ENCODE results near the gene MAGT1. TPM values are rescaled to one million over a fixed set of nuclear protein-coding genes. Genes with fewer than 3 reads are reported as not detected.
"Not testable (repeated sequence)": the region's sequence is repeated elsewhere in the genome, so short reads cannot be mapped to it uniquely, and the experiment has no call there.

MAGT1 gene
- total RNA-seq: 10 to 100 TPM; 65.0 to 66.9 TPM
- long read RNA-seq, full-length matches to known transcripts: 4 of 11 reads
- long read RNA-seq, partial matches to known transcripts: 1 of 11 reads
- long read RNA-seq, other reads (novel, unspliced or antisense): 6 of 11 reads

GRCh38 chrX:77894921-77895886 lies at the start of gene MAGT1:
Gene MAGT1 (minus strand): TSS chrX:77895435. CDS start chrX:77895410, 25 bp downstream.
- intact Hi-C loops (cut with DNase I): no loop called here
- peak; percentile 96 to 98 for ATAC-seq
- DNase-seq: peak; percentile 92

GRCh38 chrX:77945031-77945430 lies 49.8 kb upstream of the MAGT1 start:
- ATAC-seq: not testable (repeated sequence)

DNA sequence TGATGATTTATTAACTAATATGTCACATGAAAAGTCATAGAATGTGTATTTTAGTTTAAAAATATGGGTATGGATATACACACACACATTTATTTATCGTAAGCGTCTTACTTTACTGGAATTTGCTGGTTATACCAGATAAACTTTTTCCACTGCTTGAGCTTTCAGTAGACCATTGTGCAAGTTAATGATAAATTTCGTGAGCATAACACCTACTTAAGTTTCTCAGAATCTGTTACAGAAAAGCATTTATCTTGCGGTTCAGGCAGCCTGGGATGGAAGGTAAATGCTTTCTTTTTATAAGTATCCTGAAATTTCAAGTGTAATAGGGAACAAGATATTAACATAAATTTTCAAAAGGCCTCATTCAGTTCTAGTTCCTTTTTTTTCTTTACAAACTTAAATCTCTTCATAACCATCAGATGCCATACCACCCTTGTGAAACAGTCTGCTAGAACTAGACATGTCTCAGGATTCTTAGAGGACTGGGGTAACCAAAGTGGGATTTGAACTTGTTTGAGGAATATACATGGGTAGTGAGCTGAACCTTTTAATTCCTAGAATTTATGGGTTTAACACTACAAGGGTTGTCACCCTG lies 42.9 kb upstream of the MAGT1 start:
- no peak for ATAC-seq
- intact Hi-C loops (cut with DNase I): no loop called here
- no peak for DNase-seq

More at GRCh38 chrX:77945031-77945430, 49.8 kb upstream of the MAGT1 start:
- DNase-seq; intact Hi-C loops (cut with DNase I): not testable (repeated sequence)

DNA sequence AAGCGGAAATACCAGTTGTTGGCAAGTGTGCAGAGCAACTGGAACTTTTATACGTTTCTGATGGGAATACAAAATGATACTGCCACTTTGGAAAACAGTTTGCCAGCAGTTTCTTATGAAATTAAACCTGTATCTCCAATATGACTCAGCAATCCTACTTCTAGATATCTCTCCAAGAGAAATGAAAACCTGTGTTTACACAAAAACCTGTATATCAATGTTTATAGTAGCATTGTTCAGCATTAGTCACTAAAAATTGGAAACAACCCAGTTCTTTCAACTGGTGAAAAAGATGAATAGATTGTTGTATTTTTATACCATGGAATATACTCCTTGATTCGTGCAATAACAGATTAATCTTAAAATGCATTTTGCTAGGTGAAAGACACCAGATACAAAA lies 42.1 kb upstream of the MAGT1 start:
- DNase-seq (no peak), ATAC-seq (no peak)
- intact Hi-C loops (cut with DNase I): no loop called here

GRCh38 chrX:77936299-77936698 lies 41.1 kb upstream of the MAGT1 start:
- no peak for ATAC-seq
- intact Hi-C loops (cut with DNase I): no loop called here
- no peak for DNase-seq

- no peak for ATAC-seq
- intact Hi-C loops (cut with DNase I): no loop called here
- DNase-seq: no peak
These were observed 40.7 kb upstream of the MAGT1 start for GRCh38 chrX:77935886-77936285.

- intact Hi-C loops (cut with DNase I): no loop called here
- ATAC-seq: no peak
These were observed 35.3 kb upstream of the MAGT1 start for GRCh38 chrX:77930581-77930980.

DNA sequence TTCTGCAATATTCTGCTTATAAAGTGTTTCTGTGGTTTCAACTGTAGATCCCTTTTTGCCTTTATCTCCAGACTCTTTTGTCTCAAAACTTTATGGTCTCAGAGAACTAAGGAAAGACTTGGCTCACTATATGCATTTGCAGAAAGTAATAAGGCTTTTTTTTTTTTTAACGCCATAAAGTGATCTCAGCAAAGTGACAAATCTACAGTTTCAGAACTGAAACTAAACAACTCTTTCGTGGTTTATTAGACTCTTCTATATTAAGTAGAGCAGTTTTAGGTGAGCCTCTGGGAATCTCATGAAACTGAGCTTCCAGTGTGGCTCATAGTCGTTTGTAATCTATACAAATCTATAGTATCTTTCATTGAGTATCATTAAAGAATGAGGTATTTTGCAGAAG lies 30.5 kb upstream of the MAGT1 start:
- ATAC-seq (no peak), DNase-seq (no peak)
- intact Hi-C loops (cut with DNase I): no loop called here

More at GRCh38 chrX:77930581-77930980, 35.3 kb upstream of the MAGT1 start:
- DNase-seq: no peak

- no peak for ATAC-seq
- DNase-seq: no peak
- intact Hi-C loops (cut with DNase I): no loop called here
These were observed 29.2 kb upstream of the MAGT1 start for GRCh38 chrX:77924320-77924859.

DNA sequence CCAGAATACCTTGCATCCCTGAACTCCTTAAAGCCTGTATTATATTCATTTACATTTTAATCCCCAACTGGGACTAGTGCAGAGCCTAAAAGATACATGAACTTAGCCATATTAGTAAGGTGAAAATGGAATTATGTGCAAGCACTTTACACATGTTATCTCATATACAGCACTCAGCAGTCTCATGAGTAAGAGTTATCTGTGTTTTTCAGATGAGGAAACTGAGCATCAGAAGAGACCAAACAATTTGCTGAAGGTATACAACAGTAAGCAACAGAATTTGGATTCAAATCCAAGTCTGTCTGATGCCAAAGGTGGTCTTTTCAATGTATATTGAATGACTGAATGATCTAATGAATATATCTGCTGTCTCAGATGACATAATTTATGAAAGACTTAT lies 27.6 kb upstream of the MAGT1 start:
- no peak for DNase-seq
- no peak for ATAC-seq
- intact Hi-C loops (cut with DNase I): no loop called here

DNA sequence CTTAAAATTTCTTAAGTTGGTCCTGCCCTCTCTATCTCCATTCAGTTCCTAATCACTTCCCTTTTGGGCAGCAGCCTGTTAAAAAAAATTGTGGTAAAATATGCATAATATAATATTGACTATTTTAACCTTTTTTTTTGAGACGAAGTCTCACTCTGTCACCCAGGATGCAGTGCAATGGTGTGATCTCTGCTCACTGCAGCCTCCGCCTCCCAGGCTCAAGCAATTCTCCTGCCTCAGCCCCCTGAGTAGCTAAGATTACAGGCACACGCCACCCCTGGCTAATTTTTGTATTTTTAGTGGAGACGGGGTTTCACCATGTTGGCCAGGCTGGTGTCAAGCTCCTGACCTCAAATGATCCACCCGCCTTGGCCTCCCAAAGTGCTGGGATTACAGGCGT lies 24.1 kb upstream of the MAGT1 start:
- DNase-seq, ATAC-seq: not testable (repeated sequence)
- intact Hi-C loops (cut with DNase I): loop anchor here in 1 of 2 donors (10.0 kb wide), 1 partner anchor 105 kb away; no protein-coding TSS in a partner anchor

DNA sequence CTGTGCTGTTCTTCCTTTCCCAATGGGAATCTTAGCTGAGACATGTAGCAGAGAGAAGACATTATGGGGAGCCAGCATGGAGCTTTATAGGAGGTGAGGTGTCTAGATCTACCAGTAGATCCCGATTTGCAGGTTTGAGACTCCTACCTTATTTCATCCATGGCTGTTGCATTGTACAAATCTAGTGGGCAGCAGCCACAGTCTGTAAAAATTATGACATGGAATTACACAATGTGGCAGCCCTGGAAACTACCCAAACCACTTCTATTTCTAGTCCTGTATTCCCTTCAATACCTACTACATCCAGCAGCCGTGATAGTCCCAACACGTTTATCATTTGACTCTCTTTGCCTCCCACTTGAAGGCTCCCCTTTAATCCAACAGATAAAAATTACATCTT lies 23.3 kb upstream of the MAGT1 start:
- no peak for DNase-seq
- ATAC-seq: peak; percentile 44 to 47
- intact Hi-C loops (cut with DNase I): loop anchor here in 1 of 2 donors (10.0 kb wide), 1 partner anchor 106 kb away; no protein-coding TSS in a partner anchor

DNA sequence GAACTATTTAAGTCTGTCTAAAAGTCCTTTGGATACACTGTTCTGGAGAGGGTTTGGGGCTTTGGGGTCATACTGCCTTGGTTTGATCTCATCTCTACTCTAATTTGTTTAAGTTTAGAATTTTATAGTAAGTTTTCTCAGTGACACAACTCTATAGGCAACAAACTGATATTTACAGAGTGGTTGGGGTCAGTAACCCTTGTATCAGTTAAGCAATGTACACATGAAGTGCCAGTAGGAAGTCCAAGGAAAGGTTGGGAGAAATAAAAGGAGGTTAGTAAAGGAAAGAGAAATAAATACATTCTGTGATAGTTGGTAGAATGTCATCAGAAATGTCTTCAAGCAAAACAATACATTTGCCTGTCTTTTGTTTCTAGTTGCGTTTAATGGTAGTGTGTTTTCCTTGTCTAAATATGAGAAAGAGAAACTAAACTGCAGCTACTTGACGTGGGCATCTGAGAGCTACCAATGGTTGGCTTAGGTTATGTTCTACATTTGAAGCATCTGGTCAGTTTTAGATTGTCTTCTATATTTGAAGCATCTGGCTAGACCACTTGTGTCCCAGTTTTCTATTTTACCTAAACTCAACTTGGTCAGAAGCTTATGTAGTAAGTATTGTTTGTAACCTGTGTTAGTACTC lies 22.2 kb upstream of the MAGT1 start:
- ATAC-seq: no peak

DNA sequence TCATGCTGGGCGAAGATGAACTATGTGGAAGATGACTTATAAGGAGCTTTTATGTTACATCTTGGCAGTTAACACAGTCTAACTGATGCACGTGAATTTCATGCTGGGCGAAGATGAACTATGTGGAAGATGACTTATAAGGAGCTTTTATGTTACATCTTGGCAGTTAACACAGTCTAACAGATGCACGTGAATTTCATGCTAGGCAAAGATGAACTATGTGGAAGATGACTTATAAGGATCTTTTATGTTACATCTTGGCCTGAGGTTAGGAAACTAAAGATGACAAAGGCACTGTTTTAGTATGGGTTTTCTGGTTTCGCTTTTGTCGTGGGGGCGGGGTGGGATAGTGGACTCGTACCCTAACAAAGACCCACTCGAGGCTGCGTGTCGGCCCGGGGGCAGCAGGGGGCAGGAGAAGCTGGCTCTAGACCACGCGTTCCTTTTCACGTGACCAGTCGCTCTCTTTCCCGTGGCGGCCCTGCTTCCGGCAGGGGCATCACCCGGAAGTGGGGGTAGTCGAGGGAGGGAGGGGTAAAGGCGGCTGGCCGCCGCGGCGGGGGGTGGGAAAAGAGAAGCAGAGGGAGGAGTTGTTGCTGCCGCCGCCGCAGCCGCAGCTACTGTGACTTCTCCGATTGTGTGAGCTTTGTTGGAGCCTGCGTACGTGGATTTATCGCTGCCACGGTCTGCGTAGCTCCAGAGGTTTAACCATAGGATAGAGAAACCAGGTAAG lies 15.0 kb upstream of the MAGT1 start, which contains the start of gene ATP7A:
Gene ATP7A, plus strand, starts transcription at position 586 of the 733 bp plus-strand sequence. CDS start 60,949 bp downstream, outside the sequence.
- intact Hi-C loops (cut with DNase I): loop anchor here in 1 of 2 donors (10.0 kb wide), 1 partner anchor 115 kb away; no protein-coding TSS in a partner anchor
- peak; percentile 99 for ATAC-seq
- peak; percentile 91 for DNase-seq

More for the DNA sequence above, 22.2 kb upstream of the MAGT1 start:
- no peak for DNase-seq
- intact Hi-C loops (cut with DNase I): loop anchor here in 1 of 2 donors (10.0 kb wide), 1 partner anchor 107 kb away; no protein-coding TSS in a partner anchor

GRCh38 chrX:77901506-77901905 lies 6.3 kb upstream of the MAGT1 start:
- intact Hi-C loops (cut with DNase I): no loop called here

DNA sequence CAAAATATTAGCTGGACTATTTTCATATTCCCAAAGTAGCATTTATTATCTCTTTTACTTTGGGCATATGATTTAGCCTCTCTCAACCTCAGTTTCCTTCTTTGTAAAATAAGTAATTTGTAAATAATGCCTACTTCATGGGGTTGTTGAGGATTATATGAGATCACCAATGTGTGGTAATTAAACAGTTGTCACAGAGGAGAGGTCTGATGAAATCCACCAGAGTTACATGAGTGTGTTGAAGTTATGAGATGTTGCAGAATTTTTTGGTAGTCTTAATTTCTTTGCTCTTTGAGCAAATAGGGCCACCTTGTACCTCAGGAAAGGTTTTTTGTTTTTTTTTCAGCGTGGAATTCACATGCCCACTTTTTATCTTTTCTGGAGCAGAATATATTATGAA lies 5.5 kb upstream of the MAGT1 start:
- ATAC-seq: no peak
- DNase-seq: no peak
- intact Hi-C loops (cut with DNase I): no loop called here

More at GRCh38 chrX:77901506-77901905, 6.3 kb upstream of the MAGT1 start:
- no peak for ATAC-seq
- no peak for DNase-seq

DNA sequence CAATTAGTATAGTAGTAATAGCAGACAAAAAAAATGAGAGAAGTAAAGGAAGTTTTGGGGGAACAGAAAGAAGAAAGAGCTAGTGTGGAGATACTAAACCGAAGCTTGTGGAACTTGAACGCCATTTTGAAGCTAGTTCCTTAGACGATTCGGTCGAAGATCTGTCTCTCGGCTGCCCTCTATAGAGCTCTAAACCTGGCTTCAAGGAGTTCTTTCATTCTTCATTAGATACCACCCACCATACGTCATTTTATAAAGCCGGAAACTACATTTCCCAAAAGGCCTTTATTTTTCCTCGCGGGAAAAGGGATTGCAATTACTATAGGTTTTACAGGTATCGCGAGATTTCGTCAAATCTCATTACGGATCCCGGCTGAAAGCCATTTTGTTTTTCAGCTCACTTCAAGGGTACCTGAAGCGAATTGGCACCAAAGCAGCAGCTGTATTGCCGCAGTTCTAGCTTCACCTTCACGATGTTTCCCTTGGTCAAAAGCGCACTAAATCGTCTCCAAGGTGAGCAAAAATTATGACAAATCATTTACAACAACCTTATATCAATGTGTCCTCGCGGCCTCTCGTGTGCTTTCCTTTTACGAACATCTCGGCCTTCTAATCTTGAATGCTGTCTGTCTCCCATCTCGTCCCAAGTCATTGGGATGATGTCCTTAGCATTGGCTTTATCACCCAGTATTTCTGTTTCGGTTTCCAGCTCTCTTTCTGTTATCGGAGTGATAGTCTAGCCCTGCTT lies 4.0 kb upstream of the MAGT1 start, which contains the start of gene COX7B:
Gene COX7B, plus strand, starts transcription at position 388 of the 748 bp plus-strand sequence. Its CDS starts 86 bp downstream, at position 474.
- ATAC-seq: peak; percentile 67 to 83
- intact Hi-C loops (cut with DNase I): no loop called here
- DNase-seq: peak; percentile 49
